Effector CD8-positive, alpha-beta T cell (primary cell): Measurements from ENCODE around the gene LMCD1.

ENCODE experiments used
- DNase-seq: peaks from one replicate; lab custom pipeline; 2025; lab: John Stamatoyannopoulos, UW

The LMCD1 gene

DNA sequence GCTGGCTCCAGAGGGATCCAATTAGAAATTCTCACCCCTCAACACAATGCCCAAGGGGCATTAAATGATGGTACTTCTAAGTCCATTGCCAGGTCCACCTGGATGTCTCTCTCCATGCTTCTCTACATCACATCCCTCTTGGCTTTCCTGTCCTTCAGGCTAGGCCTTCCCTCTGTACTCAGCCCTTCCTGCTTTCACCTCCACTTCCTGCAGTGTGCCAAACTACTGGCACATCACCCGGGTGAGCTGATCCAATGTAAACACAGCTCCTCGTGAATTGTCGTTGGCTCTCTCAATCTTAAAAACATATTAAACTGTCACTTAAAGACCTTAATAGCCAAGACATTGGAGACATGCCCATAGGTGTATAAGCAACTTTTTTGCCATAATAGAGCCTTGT is 4.0 kb downstream of the LMCD1 start:
- DNase-seq = no peak

DNA sequence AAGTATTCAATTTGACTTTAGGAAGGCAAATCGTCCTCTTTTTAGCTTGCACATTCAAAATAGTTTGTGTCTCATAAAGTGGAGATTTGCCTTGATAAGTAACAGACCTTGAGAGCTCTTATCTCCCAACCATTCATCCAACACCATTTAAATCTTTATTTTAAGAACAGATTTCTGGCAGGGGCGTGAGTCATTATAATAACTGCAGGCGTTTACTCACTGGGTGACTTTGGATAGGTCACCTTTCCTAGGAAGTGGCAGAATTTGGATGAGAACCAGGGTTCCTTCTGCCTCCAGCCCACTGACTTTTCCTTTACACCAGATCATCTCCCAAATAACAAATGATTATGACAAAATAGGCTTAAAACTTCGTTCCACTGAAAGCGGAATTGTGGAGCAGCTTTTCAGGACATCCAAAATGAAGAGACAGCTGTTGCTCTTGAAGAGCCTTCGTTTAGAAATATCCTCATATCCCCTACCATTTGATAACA is 5.0 kb downstream of the LMCD1 start:
- no peak for DNase-seq

DNA sequence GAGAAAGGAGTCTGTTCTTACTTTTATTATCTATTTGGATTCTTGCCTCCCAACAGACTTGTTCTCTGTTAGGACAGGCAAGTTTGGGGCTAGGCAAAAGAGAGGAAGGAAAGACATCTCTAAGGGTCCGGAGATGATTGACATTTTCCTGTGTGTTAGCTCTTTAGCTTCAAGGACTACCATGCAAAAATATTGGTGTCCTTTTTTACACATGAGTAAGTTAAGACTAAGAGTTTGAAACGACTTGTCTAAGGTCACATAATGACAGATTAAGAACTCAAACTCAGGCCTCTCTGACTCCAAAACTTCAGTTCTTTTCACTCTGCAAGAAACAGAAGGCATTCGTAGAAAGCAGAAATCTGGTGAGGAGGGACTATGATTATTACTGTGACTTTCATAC is 5.9 kb downstream of the LMCD1 start:
- DNase-seq = no peak

DNA sequence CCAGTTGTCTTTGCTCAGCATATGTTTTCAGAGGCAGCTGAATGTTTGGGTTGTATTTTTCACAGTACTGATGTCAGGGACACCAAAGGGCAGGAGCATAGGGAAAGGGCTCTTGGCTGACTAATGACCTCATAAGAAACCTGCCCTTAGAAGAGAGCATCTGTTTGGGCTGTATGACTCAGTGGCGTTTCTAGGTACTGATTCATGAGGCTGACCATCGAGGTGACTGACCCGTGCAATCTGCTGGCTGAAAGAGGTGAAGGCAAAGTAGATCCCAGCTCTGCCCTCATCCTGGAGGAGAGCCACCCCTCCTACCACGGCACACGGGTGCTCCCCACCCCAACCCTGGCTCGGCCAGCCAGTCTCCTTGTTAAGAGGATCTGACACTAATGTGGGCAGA is 8.3 kb downstream of the LMCD1 start:
- no peak for DNase-seq

DNA sequence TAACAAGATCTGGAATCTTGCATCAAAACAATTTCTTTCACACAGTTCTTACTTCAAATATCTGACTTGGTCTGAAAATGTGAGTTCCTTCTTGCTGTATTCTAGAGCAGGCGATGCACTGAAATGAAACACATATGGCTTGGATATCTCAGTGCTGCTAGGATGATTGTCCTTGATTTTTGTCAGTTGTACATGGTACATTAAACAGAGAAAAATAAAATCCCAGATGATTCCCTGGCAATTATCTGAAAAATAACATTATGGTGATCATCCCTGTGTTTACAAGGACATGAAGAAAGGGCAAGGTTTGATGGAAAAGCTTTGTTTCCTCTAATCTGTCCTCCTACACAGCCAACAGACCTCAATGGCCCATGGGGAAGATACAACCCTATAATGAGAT is 10.6 kb downstream of the LMCD1 start:
- DNase-seq = no peak

GRCh38 chr3:8516047-8516661 is 14.5 kb downstream of the LMCD1 start:
- no peak for DNase-seq

DNA sequence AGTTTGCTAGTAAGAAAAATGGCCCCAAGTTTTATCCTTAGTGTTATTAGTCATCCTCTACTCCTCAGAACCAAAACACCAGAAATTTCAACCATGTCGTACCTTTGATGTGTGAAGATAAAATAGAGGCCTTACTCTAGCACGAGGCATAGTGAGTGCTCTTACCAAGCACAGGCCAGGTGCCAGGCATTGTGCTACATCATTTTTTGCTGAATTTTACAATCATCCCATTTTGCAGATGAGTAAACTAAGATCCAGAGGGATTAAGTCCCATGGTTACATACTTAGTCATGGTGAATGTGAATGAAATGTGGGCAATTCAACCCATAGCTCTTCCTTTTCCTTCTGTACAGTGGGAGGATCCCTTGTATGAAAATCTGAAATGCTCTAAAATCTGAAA is 15.2 kb downstream of the LMCD1 start:
- DNase-seq = no peak

GRCh38 chr3:8517487-8517886 is 15.9 kb downstream of the LMCD1 start:
- DNase-seq = no peak

DNA sequence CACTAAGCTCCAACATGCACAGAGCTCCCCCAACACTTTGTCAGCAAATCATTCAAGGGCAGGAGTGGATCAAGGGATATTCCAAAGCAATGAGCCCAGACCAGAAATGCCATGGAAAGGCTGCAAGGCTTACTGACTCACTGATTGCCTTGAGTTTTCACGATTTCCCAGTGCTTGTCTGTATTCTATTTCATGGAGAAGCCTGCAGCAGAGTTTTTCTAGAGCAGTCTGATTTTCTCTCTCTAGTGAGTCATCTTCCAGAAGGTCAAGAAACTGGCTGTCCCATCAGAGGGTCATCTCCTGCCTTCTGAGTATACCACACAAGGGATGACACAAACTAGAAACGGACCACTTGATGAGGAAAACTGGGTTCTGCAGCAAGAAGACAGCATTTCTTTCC is 16.5 kb downstream of the LMCD1 start:
- no peak for DNase-seq

- no peak for DNase-seq
These were observed 17.5 kb downstream of the LMCD1 start for GRCh38 chr3:8519156-8519555.

DNA sequence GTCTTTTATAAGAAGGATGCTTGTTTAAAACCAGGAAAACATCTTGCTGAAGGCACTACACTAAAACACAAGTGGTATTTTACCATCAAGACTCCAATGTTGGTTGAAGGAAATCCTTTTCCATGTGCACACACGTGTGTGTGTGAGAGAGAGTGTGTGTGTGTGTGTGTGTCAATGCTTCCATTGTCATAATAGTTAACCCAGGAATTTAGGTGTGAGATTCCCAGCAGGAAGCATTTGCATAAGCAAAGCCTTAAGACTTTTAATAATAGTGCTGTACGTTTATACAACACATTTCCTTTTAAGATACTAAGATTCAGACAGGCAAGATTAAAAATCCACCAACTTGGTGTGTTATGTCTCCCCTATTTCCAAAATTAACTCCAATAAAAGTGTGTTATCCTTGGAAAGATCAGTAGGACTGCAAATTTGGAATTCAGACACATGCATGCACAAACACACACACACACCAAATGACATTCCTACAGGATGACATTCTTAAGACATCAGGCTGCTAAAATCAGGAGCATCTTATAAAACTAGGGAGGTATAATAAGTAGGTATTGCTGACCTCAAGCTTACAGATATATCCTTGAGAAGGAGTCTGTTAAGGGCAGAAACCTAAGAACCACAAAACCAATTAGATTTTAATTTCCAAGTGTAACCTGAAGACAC is 18.3 kb downstream of the LMCD1 start:
- DNase-seq = no peak

DNA sequence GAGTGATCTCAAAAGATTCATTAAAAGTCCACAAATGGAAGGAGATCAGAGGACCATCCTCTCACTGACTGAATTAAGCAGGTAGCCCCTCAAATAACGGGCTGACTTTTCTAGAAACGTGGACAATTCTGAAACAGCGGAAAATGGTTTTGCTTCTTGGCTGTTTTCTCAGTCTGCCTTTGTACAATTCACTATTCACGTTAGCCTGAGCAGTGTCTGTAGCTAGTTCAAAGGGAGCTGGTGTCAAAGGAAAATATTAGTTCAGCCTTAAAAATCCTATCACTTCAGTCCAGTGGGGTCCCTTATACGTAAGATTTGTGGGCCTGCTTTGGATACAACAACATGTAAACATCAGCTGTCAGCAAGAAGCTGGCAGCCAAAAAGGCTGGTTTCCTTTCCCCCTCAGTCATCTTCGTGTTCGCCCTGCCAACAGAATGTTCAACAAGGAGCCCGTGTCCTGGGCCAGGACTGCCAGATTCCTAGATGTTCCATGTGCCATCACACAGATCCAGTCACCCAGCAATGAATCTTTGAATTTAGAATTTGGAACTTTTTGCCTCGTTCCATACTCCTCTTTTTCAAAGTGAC is 19.3 kb downstream of the LMCD1 start:
- DNase-seq = no peak

- no peak for DNase-seq
These were observed 21.4 kb downstream of the LMCD1 start for GRCh38 chr3:8523041-8523440.

DNA sequence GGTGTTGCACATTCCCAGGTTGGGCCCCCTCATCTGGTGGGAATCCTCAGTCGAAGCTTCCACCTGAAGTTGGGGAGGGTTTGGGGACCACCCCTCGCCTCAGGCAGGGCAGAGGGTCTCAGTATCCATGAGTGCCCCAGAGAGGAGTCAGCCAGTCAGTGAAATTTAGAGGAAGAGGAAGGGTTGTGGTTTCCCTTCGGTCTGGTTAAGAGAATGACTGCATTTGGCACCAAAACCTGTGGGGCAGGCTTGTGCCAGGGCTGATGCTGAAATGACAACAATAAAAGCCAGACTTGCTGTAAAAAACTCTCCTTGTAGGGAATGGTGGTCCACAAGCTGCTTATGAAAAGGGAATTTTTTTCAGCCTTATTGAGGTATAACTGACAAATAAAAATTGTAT is 22.6 kb downstream of the LMCD1 start:
- no peak for DNase-seq

DNA sequence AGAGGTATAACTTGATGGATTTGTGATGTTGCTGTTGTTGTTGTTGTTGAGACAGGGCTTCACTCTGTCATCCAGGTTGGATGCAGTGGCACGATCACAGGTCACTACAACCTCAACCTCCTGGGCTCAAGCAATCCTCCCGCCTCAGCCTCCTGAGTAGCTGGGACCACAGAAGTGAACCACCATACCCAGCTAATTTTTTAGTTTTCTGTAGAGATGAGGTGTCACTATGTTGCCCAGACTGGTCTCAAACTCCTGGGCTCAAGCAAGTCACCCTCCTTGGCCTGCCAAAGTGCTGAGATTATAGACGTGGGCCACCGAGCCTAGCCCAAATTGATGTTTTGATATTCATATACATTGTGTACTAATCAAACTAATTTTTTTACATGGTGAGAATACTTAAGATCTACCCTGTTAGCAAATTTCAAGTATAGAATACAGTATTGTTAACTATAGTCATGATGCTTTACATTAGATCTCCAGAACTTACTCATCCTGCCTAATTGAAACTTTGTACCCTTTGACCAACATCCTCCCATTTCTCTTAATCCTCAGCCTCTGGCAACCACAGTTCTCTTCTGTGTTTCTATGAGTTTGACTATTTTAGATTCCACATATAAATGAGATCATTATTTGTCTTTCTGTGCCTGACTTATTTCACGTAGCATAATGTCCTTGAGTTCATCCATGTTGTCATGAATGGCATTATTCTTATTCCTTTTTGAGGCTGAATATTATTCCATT is 23.2 kb downstream of the LMCD1 start:
- DNase-seq = no peak

- DNase-seq = no peak
These were observed 24.3 kb downstream of the LMCD1 start for GRCh38 chr3:8525893-8526292.

DNA sequence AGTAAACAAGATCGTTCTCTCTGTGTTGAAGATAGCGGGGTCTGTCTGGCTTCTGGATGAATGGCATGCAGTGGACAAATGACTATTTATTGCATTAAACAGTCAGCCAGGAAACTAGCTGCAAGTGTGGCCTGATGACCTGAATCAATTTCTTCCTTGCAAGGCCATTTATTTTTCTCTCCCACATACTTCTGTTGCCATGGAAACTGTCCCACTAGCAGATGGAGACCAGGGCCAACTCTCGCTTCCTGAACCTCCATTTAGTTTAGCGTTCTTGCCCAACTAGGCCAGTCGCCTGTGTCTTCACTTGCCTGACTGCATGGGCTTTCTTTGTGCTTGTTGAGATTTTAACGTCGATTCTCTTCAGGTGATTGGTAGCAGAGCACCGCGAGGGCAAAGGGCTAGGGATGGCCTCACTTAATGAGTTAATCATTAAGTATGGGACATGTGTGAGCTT is 27.6 kb downstream of the LMCD1 start:
- DNase-seq = no peak

GRCh38 chr3:8529738-8530525 is 28.3 kb downstream of the LMCD1 start:
- no peak for DNase-seq

DNA sequence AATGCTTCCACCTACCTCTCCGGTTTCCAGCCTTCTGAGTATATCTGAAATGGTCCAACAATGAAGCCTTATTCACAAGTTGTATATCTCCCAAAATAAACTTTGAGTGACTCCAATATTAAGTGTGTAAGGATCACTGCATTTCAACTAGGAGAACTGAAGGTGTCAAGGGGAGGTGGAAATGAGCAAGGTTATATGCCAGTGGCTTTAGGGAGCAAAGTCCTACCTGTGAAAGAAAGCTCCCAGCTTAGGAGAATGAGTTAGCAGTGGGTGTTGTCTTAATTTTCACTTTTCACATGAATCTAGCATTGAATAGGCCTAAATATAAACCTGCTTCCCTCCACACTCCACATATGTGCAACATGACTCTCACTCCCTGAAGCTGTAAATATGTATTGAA is 29.0 kb downstream of the LMCD1 start:
- no peak for DNase-seq

DNA sequence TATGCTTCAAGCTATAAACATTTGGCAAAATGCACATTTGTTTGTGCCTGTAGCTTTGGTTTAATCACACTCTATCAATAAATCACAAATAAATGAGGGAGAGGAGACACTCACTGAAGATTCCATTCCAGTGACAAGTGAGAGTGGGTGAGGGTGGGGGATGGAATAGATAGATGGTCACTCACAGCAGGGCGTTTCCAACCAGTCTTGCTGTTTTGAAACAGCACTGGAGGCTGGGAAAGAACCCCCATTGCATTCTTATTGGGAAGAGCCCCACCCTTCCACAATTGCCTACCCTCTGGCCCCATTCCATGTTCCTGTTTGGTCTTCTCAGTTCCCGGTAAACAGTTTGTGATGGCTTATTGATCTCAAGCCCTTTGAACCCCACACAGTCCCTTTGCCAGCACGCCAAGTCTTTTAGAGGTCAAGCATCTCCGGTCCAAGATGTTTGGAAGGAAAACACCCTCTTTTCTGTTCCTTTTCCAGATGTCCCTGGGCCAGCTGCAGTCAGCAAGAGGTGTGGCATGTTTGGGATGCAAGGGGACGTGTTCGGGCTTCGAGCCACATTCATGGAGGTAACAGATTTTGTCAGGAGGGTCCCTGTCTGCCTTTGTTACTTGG is 30.7 kb downstream of the LMCD1 start:
- DNase-seq = no peak
